Peyer's patch (tissue), 4 donors: Measurements from ENCODE around the gene ZNF148.

Source experiments
- CTCF ChIP-seq, 6 experiments: fragments of 450-650 bp in 4 of 6; fragments of 200-600 bp in 2 of 6; sonication (generic) in 1 of 6; IDR thresholded peaks; one replicate each; pipeline ENCODE4 v1.5.1; 2017 to 2019; ENCODE audit warnings: antibody characterized with exemption in 6 of 6, mild to moderate bottlenecking in 3 of 6, moderate library complexity in 1 of 6
- POLR2A ChIP-seq, 2 donors: fragments of 450-650 bp; IDR thresholded peaks; one replicate each; pipeline ENCODE4 v1.5.1; 2017; ENCODE audit warnings: antibody characterized with exemption in 2 of 2, mild to moderate bottlenecking in 2 of 2, moderate library complexity in 2 of 2

GRCh38 chr3:125192190-125193035, 182.7 kb downstream of the ZNF148 start:
- no peak for TF ChIP-seq CTCF (IDR thresholded peaks at IDR 0.05)
- no peak for TF ChIP-seq POLR2A (IDR thresholded peaks at IDR 0.05)
